Kidney epithelial cell (primary cell): Measurements from ENCODE around the gene LRP2BP. TPM values are rescaled to one million over a fixed set of nuclear protein-coding genes. Genes with fewer than 3 reads are reported as not detected.

Experiments
- DNase-seq: peaks from one replicate; pipeline ENCODE4 v3.0.0-alpha.2; 2010; ENCODE audit warnings: low read depth
- H3K27me3 ChIP-seq: 2 replicates; pipeline ENCODE4 v1.6.0; 2011; ENCODE audit warnings: low read length; ENCODE audit not compliant: control insufficient read depth, insufficient read depth
- H3K36me3 ChIP-seq: 2 replicates; pipeline ENCODE4 v1.5.1; 2011; ENCODE audit warnings: low read length; ENCODE audit not compliant: control insufficient read depth, insufficient read depth
- H3K4me3 ChIP-seq: 2 replicates; pipeline ENCODE4 v1.5.1; 2011; ENCODE audit warnings: low read depth, mild to moderate bottlenecking, control low read depth, low read length
- total RNA-seq: library from RNA; depleted of rRNA; stranded (reverse); fragments of >200 nt; gene quantifications from 2 replicates; pipeline ENCODE4 v1.2.3, GENCODE V29; 2015
- TF ChIP-seq, protein P1 (sequence below): IDR thresholded peaks from 2 replicates; pipeline ENCODE4 v1.5.1; 2011; ENCODE audit warnings: mild to moderate bottlenecking, moderate library complexity, low read length, control low read depth, inconsistent platforms; ENCODE audit not compliant: insufficient read depth, poor library complexity, severe bottlenecking

Gene LRP2BP
- total RNA-seq, 1 donor from 2014 or later = 0.13 TPM

DNA sequence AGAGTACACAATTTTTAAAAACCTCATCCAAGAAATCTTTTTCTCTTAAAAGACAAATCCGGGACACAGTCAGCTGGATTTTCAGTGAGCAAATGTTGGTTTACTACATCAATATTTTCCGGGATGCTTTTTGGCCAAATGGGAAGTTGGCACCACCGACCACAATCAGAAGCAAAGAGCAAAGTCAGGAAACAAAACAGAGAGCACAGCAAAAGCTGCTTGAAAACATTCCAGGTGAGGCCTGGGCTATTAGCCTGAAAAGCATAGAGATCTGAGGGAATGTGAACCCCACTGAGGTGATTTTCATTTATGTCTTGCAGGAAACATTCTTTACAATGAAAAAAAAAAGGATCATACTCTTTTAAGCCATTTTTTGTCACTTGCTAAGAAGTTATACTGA lies 33.9 kb downstream of the LRP2BP start:
- DNase-seq = no peak
- Histone ChIP-seq H3K36me3 (no peaks in the 10 kb centered on the region), H3K4me3 (no peak overlapping the region), H3K27me3 (no peaks in the 10 kb centered on the region)
- TF ChIP-seq, protein P1, sequence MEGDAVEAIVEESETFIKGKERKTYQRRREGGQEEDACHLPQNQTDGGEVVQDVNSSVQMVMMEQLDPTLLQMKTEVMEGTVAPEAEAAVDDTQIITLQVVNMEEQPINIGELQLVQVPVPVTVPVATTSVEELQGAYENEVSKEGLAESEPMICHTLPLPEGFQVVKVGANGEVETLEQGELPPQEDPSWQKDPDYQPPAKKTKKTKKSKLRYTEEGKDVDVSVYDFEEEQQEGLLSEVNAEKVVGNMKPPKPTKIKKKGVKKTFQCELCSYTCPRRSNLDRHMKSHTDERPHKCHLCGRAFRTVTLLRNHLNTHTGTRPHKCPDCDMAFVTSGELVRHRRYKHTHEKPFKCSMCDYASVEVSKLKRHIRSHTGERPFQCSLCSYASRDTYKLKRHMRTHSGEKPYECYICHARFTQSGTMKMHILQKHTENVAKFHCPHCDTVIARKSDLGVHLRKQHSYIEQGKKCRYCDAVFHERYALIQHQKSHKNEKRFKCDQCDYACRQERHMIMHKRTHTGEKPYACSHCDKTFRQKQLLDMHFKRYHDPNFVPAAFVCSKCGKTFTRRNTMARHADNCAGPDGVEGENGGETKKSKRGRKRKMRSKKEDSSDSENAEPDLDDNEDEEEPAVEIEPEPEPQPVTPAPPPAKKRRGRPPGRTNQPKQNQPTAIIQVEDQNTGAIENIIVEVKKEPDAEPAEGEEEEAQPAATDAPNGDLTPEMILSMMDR = no peak

DNA sequence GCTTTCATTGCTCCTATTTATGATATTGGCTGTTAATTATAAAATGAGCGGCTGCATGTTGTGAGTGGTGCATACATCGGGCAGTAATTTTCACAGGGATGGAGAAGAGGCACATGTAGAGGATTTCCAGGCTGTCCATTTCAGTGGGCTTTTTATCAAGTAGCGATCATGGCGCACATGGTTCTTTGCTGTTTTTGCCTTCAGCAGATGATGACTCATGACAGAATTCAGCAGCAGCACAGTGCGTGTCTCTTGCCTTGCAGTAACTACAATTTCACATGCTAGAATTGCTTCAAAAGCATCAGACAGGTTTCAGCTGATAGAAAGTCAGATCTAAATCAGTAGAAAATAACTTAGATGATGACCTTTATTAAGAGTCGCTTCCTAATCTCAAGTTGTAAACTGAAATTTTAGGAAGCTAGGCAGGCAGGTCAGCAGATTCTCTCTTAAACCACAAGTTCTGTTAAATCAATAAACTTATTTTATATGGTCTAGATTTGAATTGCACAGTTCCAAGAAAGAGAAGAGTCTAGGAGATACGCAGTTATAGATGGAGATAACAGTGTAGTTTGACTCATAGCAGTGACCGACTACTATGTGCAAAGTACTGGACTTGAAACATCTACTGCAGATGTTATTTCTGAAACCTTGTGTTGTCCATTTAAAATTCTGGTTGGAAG lies 35.8 kb downstream of the LRP2BP start:
- Histone ChIP-seq H3K4me3 (no peak overlapping the region), H3K27me3 (no peaks in the 10 kb centered on the region), H3K36me3 (no peaks in the 10 kb centered on the region)
- DNase-seq = no peak
- TF ChIP-seq, protein P1 = no peak

DNA sequence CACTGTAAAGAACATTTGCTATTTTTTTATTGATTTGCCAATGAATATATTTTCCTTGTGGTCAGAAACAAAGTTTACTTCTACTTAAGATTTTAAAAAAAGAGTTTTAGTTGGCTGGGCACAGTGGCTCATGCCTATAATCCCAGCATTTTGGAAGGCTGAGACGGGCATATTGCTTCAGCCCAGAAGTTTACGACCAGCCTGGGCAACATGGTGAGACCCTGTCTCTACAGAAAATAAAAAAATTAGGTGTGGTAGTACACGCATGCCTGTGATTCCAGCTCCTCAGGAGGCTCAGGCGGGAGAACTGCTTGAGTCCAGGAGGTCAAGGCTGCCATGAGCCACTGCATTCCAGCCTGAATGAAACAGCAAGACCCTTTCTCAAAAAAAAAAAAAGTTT lies 36.8 kb downstream of the LRP2BP start:
- H3K36me3 ChIP-seq = no peaks in the 10 kb centered on the region
- no peaks in the 10 kb centered on the region for H3K27me3 ChIP-seq
- TF ChIP-seq, protein P1 = no peak
- no peak overlapping the region for H3K4me3 ChIP-seq
- no peak for DNase-seq

DNA sequence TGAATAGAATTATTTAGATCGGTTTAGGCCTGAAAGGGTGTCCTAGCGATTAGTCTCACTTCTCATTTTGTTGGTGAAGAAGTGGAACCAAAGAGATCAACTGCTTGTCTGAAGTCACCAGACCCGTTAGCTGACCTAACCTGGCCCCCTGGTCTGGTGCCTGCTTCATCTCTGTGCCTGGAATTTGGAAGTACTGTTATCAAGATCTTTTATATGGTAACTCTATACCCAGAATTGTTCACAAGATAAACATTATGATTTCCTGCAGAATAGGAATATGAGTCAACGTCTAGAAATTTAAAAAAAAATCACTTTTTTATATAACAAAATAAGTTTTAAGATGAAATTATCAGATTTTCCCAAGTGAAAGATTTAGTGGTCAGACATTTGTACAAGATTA lies 37.2 kb downstream of the LRP2BP start:
- Histone ChIP-seq H3K27me3 (no peaks in the 10 kb centered on the region), H3K36me3 (no peaks in the 10 kb centered on the region), H3K4me3 (no peak overlapping the region)
- TF ChIP-seq, protein P1 = no peak
- DNase-seq = no peak

DNA sequence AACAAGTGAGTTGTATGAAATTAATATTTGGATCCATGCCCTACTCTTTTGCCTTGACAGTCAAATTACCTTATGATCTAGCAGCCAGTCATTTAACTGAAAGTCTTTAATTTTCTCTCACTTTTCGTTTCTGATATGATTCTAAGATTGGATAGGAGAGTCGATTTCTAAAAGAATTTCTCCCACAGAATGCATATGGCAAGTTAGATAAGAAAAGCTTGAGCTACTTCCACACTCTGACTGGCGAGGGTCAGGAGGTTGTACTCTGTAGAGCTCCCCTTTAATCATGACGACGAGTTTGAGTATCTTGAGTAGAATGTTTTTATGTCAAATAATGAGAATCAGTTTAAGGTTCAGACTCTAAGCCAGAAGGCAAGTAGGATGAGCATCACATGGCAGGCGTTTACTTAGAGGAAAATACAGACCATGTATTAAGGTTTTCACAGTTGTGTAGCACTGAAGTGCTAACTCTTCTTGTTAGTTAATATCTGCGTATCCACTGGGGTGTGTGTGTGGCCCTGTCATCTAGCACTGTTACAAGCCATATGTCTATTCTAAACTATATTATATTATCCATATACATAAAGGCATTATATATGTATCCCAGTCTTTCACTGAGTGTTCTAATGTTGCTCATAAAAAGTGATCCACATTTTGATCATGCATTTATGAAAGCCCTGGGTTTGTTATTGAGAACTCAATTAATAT lies 37.8 kb downstream of the LRP2BP start:
- TF ChIP-seq, protein P1 = no peak

More for the DNA sequence above, 37.8 kb downstream of the LRP2BP start:
- no peaks in the 10 kb centered on the region for H3K27me3 ChIP-seq
- no peaks in the 10 kb centered on the region for H3K36me3 ChIP-seq
- no peak for DNase-seq
- H3K4me3 ChIP-seq = no peak overlapping the region
